B cell (primary cell): ENCODE measurements around the gene ADGRB2.

ENCODE experiments used
- CTCF ChIP-seq: fragments of 200-600 bp; IDR thresholded peaks from one replicate; pipeline ENCODE4 v1.8.0; 2022; ENCODE audit warnings: antibody characterized with exemption, mild to moderate bottlenecking
- EZH2 ChIP-seq: IDR thresholded peaks from 2 replicates; pipeline ENCODE4 v1.6.1; 2012; ENCODE audit warnings: borderline replicate concordance, low read depth, mild to moderate bottlenecking, moderate library complexity, low read length; ENCODE audit not compliant: insufficient read depth, poor library complexity, severe bottlenecking

DNA sequence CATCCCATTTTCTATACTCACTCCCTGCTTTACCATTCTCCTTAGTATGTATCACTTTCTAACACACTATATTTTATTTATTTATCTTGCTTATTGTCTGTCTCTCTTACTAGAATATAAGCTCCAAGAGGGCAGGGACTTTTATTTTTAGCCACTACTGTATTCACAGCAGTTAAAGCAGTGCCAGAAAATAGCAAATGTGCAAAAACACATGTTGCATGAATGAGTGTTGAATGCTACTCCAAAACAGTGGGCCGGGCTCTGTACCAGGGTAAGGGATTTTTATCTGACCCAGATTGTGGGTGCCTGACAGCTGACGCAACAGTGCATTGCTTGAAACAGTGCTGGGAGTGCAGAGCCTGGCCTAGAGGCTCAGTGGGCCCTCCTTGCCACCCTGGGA is 85.0 kb downstream of the ADGRB2 start:
- TF ChIP-seq CTCF (no peak), EZH2 (no peak)
